ENCODE measurements around the gene DENND11.

DENND11 gene

GRCh38 chr7:141686074-141686473 lies 15.9 kb downstream of the DENND11 start:
- DNase-seq (ENCODE audit: low spot score) (no peak), FAIRE-seq (no peak)

- DNase-seq (ENCODE audit: low spot score) (no peak), FAIRE-seq (no peak)
Measured at GRCh38 chr7:141685285-141686023, 16.5 kb downstream of the DENND11 start.

- FAIRE-seq = no peak
- DNase-seq (ENCODE audit: low spot score) = no peak
Measured at GRCh38 chr7:141679014-141679413, 23.0 kb downstream of the DENND11 start.

- DNase-seq (ENCODE audit: low spot score) = peak; percentile 45
- FAIRE-seq = peak; percentile 43
Measured at GRCh38 chr7:141676618-141677017, 25.3 kb downstream of the DENND11 start.

- peak; percentile 7 for FAIRE-seq
- no peak for DNase-seq (ENCODE audit: low spot score)
Measured at GRCh38 chr7:141675436-141676215, 26.3 kb downstream of the DENND11 start.

- FAIRE-seq = no peak
- DNase-seq (ENCODE audit: low spot score) = no peak
Measured at GRCh38 chr7:141674702-141675101, 27.3 kb downstream of the DENND11 start.

- DNase-seq (ENCODE audit: low spot score) (peak; percentile 77), FAIRE-seq (peak; percentile 17)
Measured at GRCh38 chr7:141674171-141674671, 27.7 kb downstream of the DENND11 start.

GRCh38 chr7:141673346-141673745 lies 28.6 kb downstream of the DENND11 start:
- DNase-seq (ENCODE audit: low spot score) (no peak), FAIRE-seq (no peak)

GRCh38 chr7:141671705-141672496 lies 30.1 kb downstream of the DENND11 start:
- no peak for DNase-seq (ENCODE audit: low spot score)
- FAIRE-seq = no peak

GRCh38 chr7:141668853-141669252 lies 33.1 kb downstream of the DENND11 start:
- FAIRE-seq (no peak), DNase-seq (ENCODE audit: low spot score) (no peak)

GRCh38 chr7:141666071-141666470 lies 35.9 kb downstream of the DENND11 start:
- DNase-seq (ENCODE audit: low spot score) (no peak), FAIRE-seq (no peak)

- no peak for FAIRE-seq
- no peak for DNase-seq (ENCODE audit: low spot score)
Measured at GRCh38 chr7:141665208-141666035, 36.5 kb downstream of the DENND11 start.

- FAIRE-seq = no peak
- no peak for DNase-seq (ENCODE audit: low spot score)
Measured at GRCh38 chr7:141664450-141664849, 37.5 kb downstream of the DENND11 start.

- DNase-seq (ENCODE audit: low spot score) = no peak
Measured at GRCh38 chr7:141663081-141663849, 38.7 kb downstream of the DENND11 start.

GRCh38 chr7:141660259-141660658 lies 41.7 kb downstream of the DENND11 start:
- FAIRE-seq (no peak), DNase-seq (ENCODE audit: low spot score) (no peak)

More at GRCh38 chr7:141663081-141663849, 38.7 kb downstream of the DENND11 start:
- no peak for FAIRE-seq

GRCh38 chr7:141659501-141659900 lies 42.5 kb downstream of the DENND11 start:
- no peak for FAIRE-seq
- no peak for DNase-seq (ENCODE audit: low spot score)

GRCh38 chr7:141654551-141654950 lies 47.4 kb downstream of the DENND11 start:
- DNase-seq (ENCODE audit: low spot score) (peak; percentile 69), FAIRE-seq (peak; percentile 37)

- DNase-seq (ENCODE audit: low spot score) (no peak), FAIRE-seq (no peak)
Measured at GRCh38 chr7:141652691-141653090, 49.3 kb downstream of the DENND11 start.
